Gastrocnemius medialis (tissue), 4 donors: ENCODE measurements around the gene SLC12A4.

Source experiments
- CTCF ChIP-seq, 5 experiments: fragments of 450-650 bp in 3 of 5; fragments of 200-600 bp in 2 of 5; sonication (generic) in 2 of 5; IDR thresholded peaks in 4 of 5; conservative IDR thresholded peaks in 1 of 5; 1 replicate in 4 of 5; 2 replicates in 1 of 5; pipeline ENCODE4 v1.5.1; 2016 to 2019; ENCODE audit warnings: antibody characterized with exemption in 5 of 5, mild to moderate bottlenecking in 3 of 5, moderate library complexity in 3 of 5
- POLR2A ChIP-seq, 2 donors: fragments of 450-650 bp; IDR thresholded peaks; one replicate each; pipeline ENCODE4 v1.6.1; 2017; ENCODE audit warnings: antibody characterized with exemption in 2 of 2, mild to moderate bottlenecking in 2 of 2, moderate library complexity in 2 of 2

GRCh38 chr16:67922740-67923139, 45.7 kb downstream of the SLC12A4 start:
- TF ChIP-seq CTCF (IDR thresholded peaks at IDR 0.05 in 4 of 5, conservative IDR thresholded peaks at IDR 0.05 in 1 of 5) (no peak), POLR2A (IDR thresholded peaks at IDR 0.05) (no peak)
